ENCODE measurements around the gene TMEM125. TPM values are rescaled to one million over a fixed set of nuclear protein-coding genes. Genes with fewer than 3 reads are reported as not detected.

Gene TMEM125
- total and polyA plus RNA-seq, 9 of the 15 experiments (the other 6 are each of a cell fraction or from before 2014, with no cell fraction given): 0.07 to 0.08 TPM; not detected in 7

DNA sequence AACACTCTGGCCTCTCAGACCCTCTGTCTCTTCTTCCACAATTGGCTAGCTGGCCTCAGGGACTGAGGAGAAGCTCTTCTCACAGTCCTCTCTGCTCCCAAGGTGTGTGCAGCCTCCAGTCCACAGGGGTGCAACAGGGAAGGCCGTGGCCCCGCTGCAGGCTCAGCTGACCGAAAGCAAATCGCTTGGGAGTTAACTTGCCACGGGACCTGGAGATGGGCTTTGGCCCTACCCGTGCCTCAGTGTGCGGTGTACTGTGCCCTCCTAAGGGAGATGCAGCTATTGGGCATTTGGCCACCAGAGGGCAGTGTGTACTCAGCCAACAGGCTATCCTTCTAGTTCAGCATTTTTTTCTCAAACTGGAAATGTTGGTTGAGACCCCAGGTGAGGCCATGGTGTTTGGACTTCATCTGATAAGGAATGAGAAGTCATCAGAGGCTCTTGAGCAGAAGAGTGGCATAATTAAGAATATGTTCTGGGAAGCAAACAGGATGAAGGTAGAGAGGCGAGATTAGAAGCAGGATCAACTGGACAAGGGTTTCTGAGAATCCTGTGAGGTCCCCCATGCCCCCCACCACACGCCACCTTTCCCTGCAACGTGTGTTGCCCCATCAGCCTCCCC, 42.5 kb upstream of the TMEM125 start (continued):
- TF ChIP-seq, protein P1, sequence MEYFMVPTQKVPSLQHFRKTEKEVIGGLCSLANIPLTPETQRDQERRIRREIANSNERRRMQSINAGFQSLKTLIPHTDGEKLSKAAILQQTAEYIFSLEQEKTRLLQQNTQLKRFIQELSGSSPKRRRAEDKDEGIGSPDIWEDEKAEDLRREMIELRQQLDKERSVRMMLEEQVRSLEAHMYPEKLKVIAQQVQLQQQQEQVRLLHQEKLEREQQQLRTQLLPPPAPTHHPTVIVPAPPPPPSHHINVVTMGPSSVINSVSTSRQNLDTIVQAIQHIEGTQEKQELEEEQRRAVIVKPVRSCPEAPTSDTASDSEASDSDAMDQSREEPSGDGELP (CRISPR knock-in tag; IDR thresholded peaks at IDR 0.05; ENCODE audit: borderline replicate concordance): no peak
- peak; percentile 71; the same call in 1 of the 2 replicates for TF ChIP-seq MAFK (IDR thresholded peaks at IDR 0.05; ENCODE audit: low read length)
- TF ChIP-seq, protein P2, sequence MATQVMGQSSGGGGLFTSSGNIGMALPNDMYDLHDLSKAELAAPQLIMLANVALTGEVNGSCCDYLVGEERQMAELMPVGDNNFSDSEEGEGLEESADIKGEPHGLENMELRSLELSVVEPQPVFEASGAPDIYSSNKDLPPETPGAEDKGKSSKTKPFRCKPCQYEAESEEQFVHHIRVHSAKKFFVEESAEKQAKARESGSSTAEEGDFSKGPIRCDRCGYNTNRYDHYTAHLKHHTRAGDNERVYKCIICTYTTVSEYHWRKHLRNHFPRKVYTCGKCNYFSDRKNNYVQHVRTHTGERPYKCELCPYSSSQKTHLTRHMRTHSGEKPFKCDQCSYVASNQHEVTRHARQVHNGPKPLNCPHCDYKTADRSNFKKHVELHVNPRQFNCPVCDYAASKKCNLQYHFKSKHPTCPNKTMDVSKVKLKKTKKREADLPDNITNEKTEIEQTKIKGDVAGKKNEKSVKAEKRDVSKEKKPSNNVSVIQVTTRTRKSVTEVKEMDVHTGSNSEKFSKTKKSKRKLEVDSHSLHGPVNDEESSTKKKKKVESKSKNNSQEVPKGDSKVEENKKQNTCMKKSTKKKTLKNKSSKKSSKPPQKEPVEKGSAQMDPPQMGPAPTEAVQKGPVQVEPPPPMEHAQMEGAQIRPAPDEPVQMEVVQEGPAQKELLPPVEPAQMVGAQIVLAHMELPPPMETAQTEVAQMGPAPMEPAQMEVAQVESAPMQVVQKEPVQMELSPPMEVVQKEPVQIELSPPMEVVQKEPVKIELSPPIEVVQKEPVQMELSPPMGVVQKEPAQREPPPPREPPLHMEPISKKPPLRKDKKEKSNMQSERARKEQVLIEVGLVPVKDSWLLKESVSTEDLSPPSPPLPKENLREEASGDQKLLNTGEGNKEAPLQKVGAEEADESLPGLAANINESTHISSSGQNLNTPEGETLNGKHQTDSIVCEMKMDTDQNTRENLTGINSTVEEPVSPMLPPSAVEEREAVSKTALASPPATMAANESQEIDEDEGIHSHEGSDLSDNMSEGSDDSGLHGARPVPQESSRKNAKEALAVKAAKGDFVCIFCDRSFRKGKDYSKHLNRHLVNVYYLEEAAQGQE (IDR thresholded peaks at IDR 0.05; ENCODE audit: borderline replicate concordance): peak; percentile 92
- TF ChIP-seq, protein P2 (CRISPR knock-in tag; IDR thresholded peaks at IDR 0.05; ENCODE audit: low read depth): no peak
